ENCODE measurements around the gene ACER1. TPM values are rescaled to one million over a fixed set of nuclear protein-coding genes. Genes with fewer than 3 reads are reported as not detected.
A peak's percentile ranks its signal among the peaks of the same experiment; 100 is the strongest.

Gene ACER1
- polyA plus RNA-seq, 1 of the 3 experiments (the other 2 are of a cell fraction) = not detected

DNA sequence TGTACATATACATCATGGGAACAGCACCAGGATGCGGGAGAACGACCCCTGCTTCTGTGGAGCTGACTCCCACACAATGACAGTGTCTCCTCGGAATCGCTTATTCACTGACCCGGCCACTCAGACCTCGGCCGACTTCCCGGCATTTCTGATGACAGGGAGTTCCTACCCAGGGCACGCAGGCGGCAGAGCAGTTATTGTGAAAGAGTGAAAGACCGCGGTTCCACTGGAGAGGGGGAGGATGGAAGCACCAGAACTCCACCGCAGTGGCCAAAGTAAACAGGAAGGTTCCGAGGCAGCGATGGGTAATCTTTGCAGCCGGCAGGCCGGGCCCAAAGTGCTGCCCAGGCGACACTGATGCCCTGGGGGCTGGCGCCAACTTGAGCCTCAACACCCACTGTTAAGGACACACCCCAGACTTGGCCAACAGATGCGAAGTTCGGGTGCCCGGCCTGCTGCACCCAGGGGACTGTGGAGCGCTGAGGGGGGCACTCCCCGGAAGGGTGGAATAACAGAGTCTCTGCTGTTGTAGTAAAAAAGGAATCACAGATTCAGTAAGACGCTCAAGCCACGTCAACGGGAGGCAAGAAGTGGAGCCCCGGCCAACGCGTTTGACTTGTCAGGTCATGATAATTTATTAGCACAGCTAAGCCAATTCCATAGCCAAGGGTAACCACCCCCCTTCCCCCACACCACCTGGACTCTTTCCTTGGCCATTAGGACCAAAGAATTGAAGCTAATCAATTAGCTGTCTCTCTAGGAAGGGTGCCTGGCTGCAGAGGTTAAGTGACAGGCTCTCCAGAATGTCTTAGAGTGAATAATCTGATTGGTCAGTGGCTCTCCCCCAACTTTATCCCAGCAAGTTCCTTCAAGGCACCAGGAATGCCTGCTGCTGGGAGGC is 59.5 kb downstream of the ACER1 start (continued):
- TF ChIP-seq, protein P1, sequence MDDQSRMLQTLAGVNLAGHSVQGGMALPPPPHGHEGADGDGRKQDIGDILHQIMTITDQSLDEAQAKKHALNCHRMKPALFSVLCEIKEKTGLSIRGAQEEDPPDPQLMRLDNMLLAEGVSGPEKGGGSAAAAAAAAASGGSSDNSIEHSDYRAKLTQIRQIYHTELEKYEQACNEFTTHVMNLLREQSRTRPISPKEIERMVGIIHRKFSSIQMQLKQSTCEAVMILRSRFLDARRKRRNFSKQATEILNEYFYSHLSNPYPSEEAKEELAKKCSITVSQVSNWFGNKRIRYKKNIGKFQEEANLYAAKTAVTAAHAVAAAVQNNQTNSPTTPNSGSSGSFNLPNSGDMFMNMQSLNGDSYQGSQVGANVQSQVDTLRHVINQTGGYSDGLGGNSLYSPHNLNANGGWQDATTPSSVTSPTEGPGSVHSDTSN (IDR thresholded peaks at IDR 0.05) = peak; percentile 82
- TF ChIP-seq NRF1 (IDR thresholded peaks at IDR 0.05; ENCODE audit: low read depth, low read length) (no peak), MXI1 (IDR thresholded peaks at IDR 0.05; ENCODE audit: low read depth, low read length) (no peak), TCF12 (IDR thresholded peaks at IDR 0.05) (peak; percentile 17; the same call in 1 of the 2 replicates)
- TF ChIP-seq, protein P2, sequence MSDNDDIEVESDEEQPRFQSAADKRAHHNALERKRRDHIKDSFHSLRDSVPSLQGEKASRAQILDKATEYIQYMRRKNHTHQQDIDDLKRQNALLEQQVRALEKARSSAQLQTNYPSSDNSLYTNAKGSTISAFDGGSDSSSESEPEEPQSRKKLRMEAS (IDR thresholded peaks at IDR 0.05; ENCODE audit: low read depth) = peak; percentile 44; the same call in 1 of the 2 replicates

DNA sequence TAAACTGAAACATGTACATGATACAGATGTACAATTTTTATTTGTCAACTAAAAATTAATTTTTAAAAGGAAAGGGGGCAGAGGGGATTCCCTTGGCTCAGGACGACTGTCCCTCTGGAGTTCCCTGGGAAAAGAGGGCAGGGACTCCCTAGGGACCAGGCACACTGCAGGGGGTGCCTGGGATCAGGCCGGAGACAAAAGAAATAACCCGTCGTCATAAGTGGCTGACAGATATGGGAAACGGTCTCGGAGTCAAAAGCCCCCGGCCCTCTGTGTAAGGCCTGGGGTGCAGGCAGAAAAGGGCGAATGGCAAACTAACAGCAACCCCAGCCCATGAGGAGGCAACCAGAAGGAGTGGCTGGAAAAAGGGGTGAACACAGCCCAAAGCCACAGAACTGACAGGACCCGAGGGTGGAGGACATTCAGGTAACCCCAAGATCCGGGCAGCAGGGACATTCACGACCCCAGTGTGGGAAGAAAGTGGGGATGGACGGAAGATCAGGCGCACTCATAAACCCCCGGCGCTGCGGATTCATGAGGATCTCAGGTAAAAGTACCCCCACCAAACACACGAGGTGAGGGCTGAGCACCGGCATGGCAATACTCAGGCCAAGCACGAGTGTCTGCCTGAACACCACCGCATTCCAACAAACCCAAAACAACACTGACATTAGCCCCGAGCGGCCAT is 60.4 kb downstream of the ACER1 start:
- H3K9ac ChIP-seq = peak overlapping the region; percentile 49; the same call in 1 of the 2 replicates
- H3K9me2 ChIP-seq = no peaks in the 10 kb centered on the region
- 89% methylated on average over 16 of the region's 22 CpGs for WGBS (ENCODE audit: low lambda C conversion rate)
- peak overlapping the region; percentile 82 to 99 for H3K27ac ChIP-seq (ENCODE audit: low read depth in 2 of 2, low read length in 1 of 2)
- POLR2A ChIA-PET = no interaction called here
- CTCF ChIA-PET = interaction anchor here (1.1 to 3.8 kb wide), 5 partner anchors 12 to 285 kb away, joined by 3 to 52 read pairs (median 7); no protein-coding TSS in a partner anchor
- peaks cover 14% of the 10 kb centered on the region for H3F3A ChIP-seq (replicated peaks; ENCODE audit: insufficient read depth)
- peak overlapping the region in 1 of 2 experiments; percentile 54; a peak in 1 of 4 replicates for H3K4me3 ChIP-seq (ENCODE audit: low read depth in 2 of 2, low read length in 1 of 2)
- H3K27me3 ChIP-seq (ENCODE audit: insufficient read depth) = no peaks in the 10 kb centered on the region
- H3K79me2 ChIP-seq (ENCODE audit: insufficient read depth) = peaks cover 90% of the 10 kb centered on the region
- TF ChIP-seq GABPA (IDR thresholded peaks at IDR 0.05; ENCODE audit: low read depth) (no peak), MEF2A (IDR thresholded peaks at IDR 0.05; ENCODE audit: borderline replicate concordance, low read depth) (no peak), FOXJ3 (CRISPR knock-in tag; IDR thresholded peaks at IDR 0.05) (no peak), RFX5 (IDR thresholded peaks at IDR 0.05; ENCODE audit: low read length) (no peak), CHD2 (IDR thresholded peaks at IDR 0.05; ENCODE audit: low read length, partially characterized antibody) (no peak), SIN3A (IDR thresholded peaks at IDR 0.05; ENCODE audit: borderline replicate concordance, low read depth, low read length) (no peak), FOSL2 (IDR thresholded peaks at IDR 0.05; ENCODE audit: borderline replicate concordance, low read depth) (no peak), TCF12 (IDR thresholded peaks at IDR 0.05) (no peak), ELF1 (IDR thresholded peaks at IDR 0.05) (no peak), EZH2phosphoT487 (IDR thresholded peaks at IDR 0.05; ENCODE audit: borderline replicate concordance, low read depth) (no peak), MXI1 (IDR thresholded peaks at IDR 0.05; ENCODE audit: low read depth, low read length) (no peak), FOXM1 (IDR thresholded peaks at IDR 0.05; ENCODE audit: low read depth) (no peak), RAD21 (IDR thresholded peaks at IDR 0.05; ENCODE audit: low read length) (no peak)
- TF ChIP-seq, protein P1 (IDR thresholded peaks at IDR 0.05) = no peak
- TF ChIP-seq, protein P3, sequence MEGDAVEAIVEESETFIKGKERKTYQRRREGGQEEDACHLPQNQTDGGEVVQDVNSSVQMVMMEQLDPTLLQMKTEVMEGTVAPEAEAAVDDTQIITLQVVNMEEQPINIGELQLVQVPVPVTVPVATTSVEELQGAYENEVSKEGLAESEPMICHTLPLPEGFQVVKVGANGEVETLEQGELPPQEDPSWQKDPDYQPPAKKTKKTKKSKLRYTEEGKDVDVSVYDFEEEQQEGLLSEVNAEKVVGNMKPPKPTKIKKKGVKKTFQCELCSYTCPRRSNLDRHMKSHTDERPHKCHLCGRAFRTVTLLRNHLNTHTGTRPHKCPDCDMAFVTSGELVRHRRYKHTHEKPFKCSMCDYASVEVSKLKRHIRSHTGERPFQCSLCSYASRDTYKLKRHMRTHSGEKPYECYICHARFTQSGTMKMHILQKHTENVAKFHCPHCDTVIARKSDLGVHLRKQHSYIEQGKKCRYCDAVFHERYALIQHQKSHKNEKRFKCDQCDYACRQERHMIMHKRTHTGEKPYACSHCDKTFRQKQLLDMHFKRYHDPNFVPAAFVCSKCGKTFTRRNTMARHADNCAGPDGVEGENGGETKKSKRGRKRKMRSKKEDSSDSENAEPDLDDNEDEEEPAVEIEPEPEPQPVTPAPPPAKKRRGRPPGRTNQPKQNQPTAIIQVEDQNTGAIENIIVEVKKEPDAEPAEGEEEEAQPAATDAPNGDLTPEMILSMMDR (IDR thresholded peaks at IDR 0.05) = no peak
- TF ChIP-seq, protein P4, sequence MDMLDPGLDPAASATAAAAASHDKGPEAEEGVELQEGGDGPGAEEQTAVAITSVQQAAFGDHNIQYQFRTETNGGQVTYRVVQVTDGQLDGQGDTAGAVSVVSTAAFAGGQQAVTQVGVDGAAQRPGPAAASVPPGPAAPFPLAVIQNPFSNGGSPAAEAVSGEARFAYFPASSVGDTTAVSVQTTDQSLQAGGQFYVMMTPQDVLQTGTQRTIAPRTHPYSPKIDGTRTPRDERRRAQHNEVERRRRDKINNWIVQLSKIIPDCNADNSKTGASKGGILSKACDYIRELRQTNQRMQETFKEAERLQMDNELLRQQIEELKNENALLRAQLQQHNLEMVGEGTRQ (IDR thresholded peaks at IDR 0.05; ENCODE audit: borderline replicate concordance, low read depth, low read length) = no peak
- TF ChIP-seq, protein P2 (IDR thresholded peaks at IDR 0.05; ENCODE audit: low read depth) = no peak
- no peak for DNase-seq
- no peaks in the 10 kb centered on the region for H3K9me3 ChIP-seq
- H2AFZ ChIP-seq (ENCODE audit: low read depth) = no peak overlapping the region
- H4K20me1 ChIP-seq (ENCODE audit: insufficient read depth) = peaks cover 81% of the 10 kb centered on the region
- peak overlapping the region; percentile 82 for H3K4me2 ChIP-seq
- peaks cover 44 to 90% of the 10 kb centered on the region in 2 experiments for H3K4me1 ChIP-seq (ENCODE audit: control insufficient read depth in 1 of 2, insufficient read depth in 2 of 2, low read depth in 1 of 2, low read length in 1 of 2)
- peaks cover 5 to 23% of the 10 kb centered on the region in 2 experiments for H3K36me3 ChIP-seq (replicated peaks in 1 of 2; ENCODE audit: control insufficient read depth in 1 of 2, insufficient read depth in 2 of 2, low read length in 1 of 2)

Measured in SK-N-SH (cell line).